Urinary bladder (tissue), 4 donors: ENCODE measurements around the gene B4GALNT2. TPM values are rescaled to one million over a fixed set of nuclear protein-coding genes. Genes with fewer than 3 reads are reported as not detected.
"Not testable (repeated sequence)": the region's sequence is repeated elsewhere in the genome, so short reads cannot be mapped to it uniquely, and the experiment has no call there.

Experiments
- DNase-seq: peaks from one replicate; pipeline ENCODE4 v3.0.0-alpha.2; 2015; ENCODE audit errors: extremely low spot score
- H3K27ac ChIP-seq: one replicate; pipeline ENCODE4 v1.5.1; 2013; ENCODE audit warnings: low read depth, mild to moderate bottlenecking, moderate library complexity
- H3K36me3 ChIP-seq: one replicate; pipeline ENCODE4 v1.6.1; 2013; ENCODE audit warnings: mild to moderate bottlenecking, moderate library complexity; ENCODE audit not compliant: insufficient read depth
- H3K4me1 ChIP-seq: one replicate; pipeline ENCODE4 v1.6.1; 2013; ENCODE audit warnings: mild to moderate bottlenecking, moderate library complexity; ENCODE audit not compliant: insufficient read depth
- H3K4me3 ChIP-seq: one replicate; pipeline ENCODE4 v1.5.1; 2013; ENCODE audit warnings: low read depth, low read length
- WGBS: extraction: QIAGEN DNeasy Blood & Tissue Kit; methylation state at CpG from one replicate; pipeline ENCODE4 v1.1.7; 2013; 5-methylcytosine and 5-hydroxymethylcytosine counted together
- polyA plus RNA-seq: library from polyadenylated mRNA; stranded (reverse); fragments of 200-250 nt; gene quantifications from one replicate; pipeline ENCODE4 v1.2.3, GENCODE V29; 2013
- total RNA-seq: library from RNA; depleted of rRNA; stranded (reverse); fragments of >200 nt; gene quantifications from one replicate; pipeline ENCODE4 v1.2.3, GENCODE V29; 2014
- donor health status: healthy with polysubstance abuse.
- donor health status: healthy.

The B4GALNT2 gene
- total and polyA plus RNA-seq, 2 donors, result not detected

GRCh38 chr17:49170711-49171110 is 38.1 kb downstream of the B4GALNT2 start:
- WGBS, result 74% methylated on average over 3 of the region's 3 CpGs
- not testable (repeated sequence) for H3K4me3 ChIP-seq, H3K36me3 ChIP-seq, H3K27ac ChIP-seq, H3K4me1 ChIP-seq, DNase-seq

GRCh38 chr17:49175978-49176377 is 43.4 kb downstream of the B4GALNT2 start:
- 87% methylated on average over 11 of the region's 11 CpGs for whole genome bisulfite sequencing
- H3K4me1 ChIP-seq, DNase-seq, H3K27ac ChIP-seq, H3K36me3 ChIP-seq, H3K4me3 ChIP-seq: not testable (repeated sequence)

- Histone ChIP-seq H3K27ac (no peak overlapping the region), H3K4me3 (no peak overlapping the region), H3K4me1 (no peaks in the 10 kb centered on the region), H3K36me3 (no peaks in the 10 kb centered on the region)
- WGBS, result 17% methylated on average over 5 of the region's 5 CpGs
- DNase-seq, result no peak
These were observed 47.7 kb downstream of the B4GALNT2 start for GRCh38 chr17:49180303-49180702.

GRCh38 chr17:49180998-49181635 is 48.5 kb downstream of the B4GALNT2 start:
- no peak for DNase-seq
- 72% methylated on average over 6 of the region's 6 CpGs for WGBS
- H3K36me3 ChIP-seq, result no peaks in the 10 kb centered on the region
- no peak overlapping the region for H3K27ac ChIP-seq
- no peaks in the 10 kb centered on the region for H3K4me1 ChIP-seq
- H3K4me3 ChIP-seq, result no peak overlapping the region

- DNase-seq, result no peak
- Histone ChIP-seq H3K4me1 (no peaks in the 10 kb centered on the region), H3K4me3 (no peak overlapping the region), H3K27ac (no peak overlapping the region), H3K36me3 (no peaks in the 10 kb centered on the region)
- 79% methylated on average over 5 of the region's 5 CpGs for WGBS
These were observed 50.8 kb downstream of the B4GALNT2 start for GRCh38 chr17:49183341-49183740.

GRCh38 chr17:49183801-49184200 is 51.2 kb downstream of the B4GALNT2 start:
- Histone ChIP-seq H3K4me3 (no peak overlapping the region), H3K36me3 (no peaks in the 10 kb centered on the region), H3K27ac (no peak overlapping the region), H3K4me1 (no peaks in the 10 kb centered on the region)
- DNase-seq, result no peak
- WGBS, result 83% methylated on average over 7 of the region's 7 CpGs

- H3K27ac ChIP-seq, DNase-seq, H3K4me1 ChIP-seq, H3K36me3 ChIP-seq, H3K4me3 ChIP-seq: not testable (repeated sequence)
These were observed 52.0 kb downstream of the B4GALNT2 start for GRCh38 chr17:49184522-49184921.

- H3K36me3 ChIP-seq, DNase-seq, H3K4me3 ChIP-seq, H3K4me1 ChIP-seq, H3K27ac ChIP-seq: not testable (repeated sequence)
- WGBS, result 91% methylated on average over 1 of the region's 1 CpG
These were observed 52.8 kb downstream of the B4GALNT2 start for GRCh38 chr17:49185381-49185780.

GRCh38 chr17:49187301-49187700 is 54.7 kb downstream of the B4GALNT2 start:
- no peaks in the 10 kb centered on the region for H3K36me3 ChIP-seq
- no peak for DNase-seq
- H3K4me1 ChIP-seq, result no peaks in the 10 kb centered on the region
- 89% methylated on average over 3 of the region's 3 CpGs for WGBS
- no peak overlapping the region for H3K4me3 ChIP-seq
- H3K27ac ChIP-seq, result no peak overlapping the region

- DNase-seq, result no peak
- Histone ChIP-seq H3K36me3 (no peaks in the 10 kb centered on the region), H3K27ac (no peak overlapping the region), H3K4me3 (no peak overlapping the region), H3K4me1 (no peaks in the 10 kb centered on the region)
- WGBS, result 57% methylated on average over 4 of the region's 4 CpGs
These were observed 58.4 kb downstream of the B4GALNT2 start for GRCh38 chr17:49190932-49191331.

- H3K27ac ChIP-seq, result peak overlapping the region; percentile 91
- peak overlapping the region; percentile 52 for H3K4me3 ChIP-seq
- no peak for DNase-seq
- 6% methylated on average over 8 of the region's 8 CpGs for WGBS
- no peaks in the 10 kb centered on the region for H3K36me3 ChIP-seq
- no peaks in the 10 kb centered on the region for H3K4me1 ChIP-seq
These were observed 58.9 kb downstream of the B4GALNT2 start for GRCh38 chr17:49191409-49191916.

- WGBS, result under 1% methylated on average over 53 of the region's 53 CpGs
- peak overlapping the region; percentile 52 for H3K4me3 ChIP-seq
- peak; percentile 90 for DNase-seq
- H3K4me1 ChIP-seq, result no peaks in the 10 kb centered on the region
- peak overlapping the region; percentile 91 for H3K27ac ChIP-seq
- H3K36me3 ChIP-seq, result no peaks in the 10 kb centered on the region
These were observed 59.6 kb downstream of the B4GALNT2 start for GRCh38 chr17:49191917-49192741.

GRCh38 chr17:49193513-49194296 is 61.1 kb downstream of the B4GALNT2 start:
- no peak overlapping the region for H3K27ac ChIP-seq
- no peaks in the 10 kb centered on the region for H3K36me3 ChIP-seq
- H3K4me1 ChIP-seq, result no peaks in the 10 kb centered on the region
- peak overlapping the region; percentile 11 for H3K4me3 ChIP-seq
- DNase-seq, result peak; percentile 62
- WGBS, result 4% methylated on average over 21 of the region's 21 CpGs
